GM18508 (cell line): Measurements from ENCODE around the gene DCAF10.
"Not testable (repeated sequence)": the region's sequence is repeated elsewhere in the genome, so short reads cannot be mapped to it uniquely, and the experiment has no call there.

Experiments
- ATAC-seq: cut with Tn5 transposase; IDR thresholded peaks from one replicate; pipeline ENCODE4 v1.9.1; 2021; ENCODE audit warnings: moderate number of reproducible peaks; ENCODE audit not compliant: insufficient read depth, unreplicated experiment

DCAF10 gene

GRCh38 chr9:37852222-37852621, 51.6 kb downstream of the DCAF10 start:
- ATAC-seq, result no peak

GRCh38 chr9:37856551-37856950, 56.0 kb downstream of the DCAF10 start:
- ATAC-seq, result no peak

- no peak for ATAC-seq
Observed at GRCh38 chr9:37859043-37859442, 58.4 kb downstream of the DCAF10 start.

GRCh38 chr9:37862530-37862929, 61.9 kb downstream of the DCAF10 start:
- ATAC-seq, result no peak

- ATAC-seq, result no peak
Observed at GRCh38 chr9:37870081-37870798, 69.6 kb downstream of the DCAF10 start.

- no peak for ATAC-seq
Observed at GRCh38 chr9:37870799-37871176, 70.2 kb downstream of the DCAF10 start.

GRCh38 chr9:37873955-37874354, 73.4 kb downstream of the DCAF10 start:
- no peak for ATAC-seq

GRCh38 chr9:37876376-37876775, 75.8 kb downstream of the DCAF10 start:
- ATAC-seq, result no peak

GRCh38 chr9:37880916-37881479, 80.4 kb downstream of the DCAF10 start:
- ATAC-seq, result no peak

- not testable (repeated sequence) for ATAC-seq
Observed at GRCh38 chr9:37887977-37888583, 87.5 kb downstream of the DCAF10 start.

GRCh38 chr9:37889536-37889935, 88.9 kb downstream of the DCAF10 start:
- no peak for ATAC-seq

GRCh38 chr9:37891042-37891441, 90.4 kb downstream of the DCAF10 start:
- not testable (repeated sequence) for ATAC-seq

- no peak for ATAC-seq
Observed at GRCh38 chr9:37892063-37892462, 91.5 kb downstream of the DCAF10 start.

GRCh38 chr9:37897665-37898064, 97.1 kb downstream of the DCAF10 start:
- ATAC-seq, result no peak

GRCh38 chr9:37899041-37899440, 98.4 kb downstream of the DCAF10 start:
- ATAC-seq, result no peak

- ATAC-seq, result no peak
Observed at GRCh38 chr9:37902131-37902530, 101.5 kb downstream of the DCAF10 start.

GRCh38 chr9:37902796-37903646, 102.4 kb downstream of the DCAF10 start:
- peak; percentile 9 for ATAC-seq

- peak; percentile 64 for ATAC-seq
Observed at GRCh38 chr9:37903647-37904444, 103.2 kb downstream of the DCAF10 start, which contains the start of gene SLC25A51. Gene SLC25A51, minus strand, starts transcription at chr9:37904127. Its CDS starts 15,577 bp downstream, at chr9:37888550.

- no peak for ATAC-seq
Observed at GRCh38 chr9:37904445-37905130, 104.0 kb downstream of the DCAF10 start.
